IMR-90 (cell line): ENCODE results near the gene RNF141. TPM values are rescaled to one million over a fixed set of nuclear protein-coding genes. Genes with fewer than 3 reads are reported as not detected.

Experiments
- ATAC-seq: fragments of 200-7000 bp; cut with Tn5 transposase; 2 replicates; pipeline ENCODE4 v1.9.1; 2020; ENCODE audit warnings: low read depth, mild to moderate bottlenecking, moderate library complexity
- BruUV-seq: library from RNA; stranded (reverse); fragments of 400-500 nt; replicated peaks from 2 replicates; lab custom pipeline; 2021; lab: Mats Ljungman, UMichigan
- CTCF ChIA-PET: fragments of 300-600 bp; formaldehyde crosslinking; extraction: SDS; loops from one replicate; lab custom pipeline; 2021; ENCODE audit warnings: antibody characterized with exemption; lab: Yijun Ruan, JAX
- POLR2A ChIA-PET: fragments of 300-600 bp; sonication (Branson Sonifier 250); formaldehyde crosslinking; loops from one replicate; lab custom pipeline; 2022; ENCODE audit warnings: antibody characterized with exemption; ENCODE audit not compliant: unreplicated experiment; lab: Charles Lee
- DNase-seq: peaks from one replicate; pipeline ENCODE4 v3.0.0; 2013
- H2AFZ ChIP-seq: replicated peaks from 2 replicates; pipeline ENCODE3; 2013; ENCODE audit warnings: low read length, mild to moderate bottlenecking; ENCODE audit not compliant: poor library complexity
- H2AK5ac ChIP-seq: 2 replicates; pipeline ENCODE4 v1.6.1; 2013; ENCODE audit warnings: low read depth, low read length, inconsistent platforms
- H2AK9ac ChIP-seq: replicated peaks from 2 replicates; pipeline ENCODE3; 2013; ENCODE audit warnings: mild to moderate bottlenecking, low read depth, low read length, moderate library complexity; ENCODE audit not compliant: poor library complexity
- H2BK120ac ChIP-seq: 2 replicates; pipeline ENCODE4 v1.6.1; 2013; ENCODE audit warnings: low read depth, low read length, inconsistent platforms
- H2BK15ac ChIP-seq: 3 replicates; pipeline ENCODE4 v1.6.1; 2013; ENCODE audit warnings: low read depth, low read length, inconsistent platforms
- H2BK20ac ChIP-seq: 2 replicates; pipeline ENCODE4 v1.6.1; 2013; ENCODE audit warnings: low read depth, mild to moderate bottlenecking, inconsistent platforms, low read length, moderate library complexity
- H2BK5ac ChIP-seq: 2 replicates; pipeline ENCODE4 v1.6.1; 2013; ENCODE audit warnings: mild to moderate bottlenecking, low read depth, low read length, inconsistent platforms; ENCODE audit not compliant: poor library complexity, severe bottlenecking
- H3K14ac ChIP-seq: replicated peaks from 2 replicates; pipeline ENCODE4 v1.6.1; 2013; ENCODE audit warnings: low read depth, low read length, inconsistent platforms
- H3K18ac ChIP-seq: 2 replicates; pipeline ENCODE4 v1.6.1; 2013; ENCODE audit warnings: low read depth, low read length, control low read depth
- H3K23ac ChIP-seq: 2 replicates; pipeline ENCODE4 v1.6.1; 2013; ENCODE audit warnings: low read depth, low read length, inconsistent platforms
- H3K27ac ChIP-seq: 2 replicates; pipeline ENCODE4 v1.5.1; 2013; ENCODE audit warnings: mild to moderate bottlenecking, control low read depth, low read length; ENCODE audit not compliant: insufficient read depth
- H3K27me3 ChIP-seq: 2 replicates; pipeline ENCODE4 v1.6.1; 2013; ENCODE audit warnings: low read length; ENCODE audit not compliant: control insufficient read depth, insufficient read depth
- H3K36me3 ChIP-seq: 2 replicates; pipeline ENCODE4 v1.6.1; 2013; ENCODE audit warnings: low read length, mixed read lengths; ENCODE audit not compliant: control insufficient read depth, insufficient read depth
- H3K4ac ChIP-seq: 2 replicates; pipeline ENCODE4 v1.6.1; 2013; ENCODE audit warnings: low read depth, low read length, inconsistent platforms
- H3K4me1 ChIP-seq: 2 replicates; pipeline ENCODE4 v1.6.1; 2013; ENCODE audit warnings: low read length, mixed read lengths; ENCODE audit not compliant: control insufficient read depth, insufficient read depth
- H3K4me2 ChIP-seq: 2 replicates; pipeline ENCODE4 v1.6.1; 2013; ENCODE audit warnings: low read depth, mild to moderate bottlenecking, control low read depth, low read length, moderate library complexity
- H3K4me3 ChIP-seq: 2 replicates; pipeline ENCODE4 v1.5.1; 2013; ENCODE audit warnings: low read depth, mild to moderate bottlenecking, control low read depth, low read length, moderate library complexity; ENCODE audit not compliant: insufficient read depth
- H3K56ac ChIP-seq: 2 replicates; pipeline ENCODE4 v1.6.1; 2013; ENCODE audit warnings: low read length, inconsistent platforms; ENCODE audit not compliant: insufficient read depth; ENCODE audit errors: extremely low read depth
- H3K79me1 ChIP-seq, 2 experiments: 2 replicates each; pipeline ENCODE4 v1.6.1; 2013; ENCODE audit warnings: low read length in 2 of 2, inconsistent platforms in 1 of 2, low read depth in 1 of 2
- H3K9ac ChIP-seq: 2 replicates; pipeline ENCODE4 v1.6.1; 2013; ENCODE audit warnings: low read depth, low read length, control low read depth
- H3K9me1 ChIP-seq: 2 replicates; pipeline ENCODE4 v1.6.1; 2013; ENCODE audit warnings: low read length, inconsistent platforms; ENCODE audit not compliant: insufficient read depth
- H3K9me3 ChIP-seq: 2 replicates; pipeline ENCODE4 v1.6.1; 2013; ENCODE audit warnings: low read length; ENCODE audit not compliant: control insufficient read depth, insufficient read depth
- H4K20me1 ChIP-seq: 2 replicates; pipeline ENCODE4 v1.6.1; 2013; ENCODE audit warnings: low read length, inconsistent platforms; ENCODE audit not compliant: insufficient read depth
- H4K5ac ChIP-seq: 2 replicates; pipeline ENCODE4 v1.6.1; 2013; ENCODE audit warnings: mild to moderate bottlenecking, low read depth, low read length, control low read depth
- H4K8ac ChIP-seq, 2 experiments: 2 replicates each; pipeline ENCODE4 v1.6.1; 2013; ENCODE audit warnings: low read depth in 2 of 2, low read length in 2 of 2, control low read depth in 1 of 2, inconsistent platforms in 1 of 2
- H4K91ac ChIP-seq: 2 replicates; pipeline ENCODE4 v1.6.1; 2013; ENCODE audit warnings: low read depth, low read length, inconsistent platforms; ENCODE audit not compliant: insufficient read depth
- BHLHE40 ChIP-seq: fragments of 150-350 bp; IDR thresholded peaks from 2 replicates; pipeline ENCODE4 v1.6.1; 2016; ENCODE audit warnings: mild to moderate bottlenecking, low read depth, low read length
- CEBPB ChIP-seq: IDR thresholded peaks from 2 replicates; pipeline ENCODE4 v1.6.1; 2012; ENCODE audit warnings: low read depth, low read length, improper control_type of control experiment
- CHD1 ChIP-seq: IDR thresholded peaks from 2 replicates; pipeline ENCODE4 v1.6.1; 2012; ENCODE audit warnings: low read depth, low read length, improper control_type of control experiment
- CTCF ChIP-seq: conservative IDR thresholded peaks from 2 replicates; pipeline ENCODE4 v1.5.1; 2012; ENCODE audit warnings: mild to moderate bottlenecking, low read depth, low read length, improper control_type of control experiment
- ELK1 ChIP-seq: fragments of 150-350 bp; IDR thresholded peaks from 2 replicates; pipeline ENCODE4 v1.6.1; 2016; ENCODE audit warnings: low read depth, mild to moderate bottlenecking, low read length, moderate library complexity, borderline replicate concordance
- FOS ChIP-seq: fragments of 150-350 bp; IDR thresholded peaks from 2 replicates; pipeline ENCODE4 v1.6.1; 2016; ENCODE audit warnings: low read depth, low read length
- MAFK ChIP-seq: IDR thresholded peaks from 2 replicates; pipeline ENCODE4 v1.6.1; 2012; ENCODE audit warnings: low read depth, low read length, improper control_type of control experiment
- MAZ ChIP-seq: IDR thresholded peaks from 2 replicates; pipeline ENCODE4 v1.6.1; 2012; ENCODE audit warnings: low read depth, mild to moderate bottlenecking, low read length, improper control_type of control experiment, moderate library complexity, borderline replicate concordance
- MXI1 ChIP-seq: IDR thresholded peaks from 2 replicates; pipeline ENCODE4 v1.6.1; 2012; ENCODE audit warnings: low read depth, mild to moderate bottlenecking, low read length, moderate library complexity, borderline replicate concordance
- NFE2L2 ChIP-seq: fragments of 150-350 bp; IDR thresholded peaks from 2 replicates; pipeline ENCODE4 v1.6.1; 2016; ENCODE audit warnings: low read depth, mild to moderate bottlenecking, low read length
- POLR2A ChIP-seq: IDR thresholded peaks from 2 replicates; pipeline ENCODE4 v1.6.1; 2012; ENCODE audit warnings: mild to moderate bottlenecking, low read depth, low read length
- RAD21 ChIP-seq: IDR thresholded peaks from 2 replicates; pipeline ENCODE4 v1.6.1; 2012; ENCODE audit warnings: low read length, improper control_type of control experiment
- RCOR1 ChIP-seq: IDR thresholded peaks from 2 replicates; pipeline ENCODE4 v1.6.1; 2012; ENCODE audit warnings: mild to moderate bottlenecking, low read length, improper control_type of control experiment; ENCODE audit not compliant: insufficient replicate concordance
- RFX5 ChIP-seq: IDR thresholded peaks from 2 replicates; pipeline ENCODE4 v1.8.0; 2012; ENCODE audit warnings: low read depth, mild to moderate bottlenecking, low read length, moderate library complexity
- SMC3 ChIP-seq: fragments of 150-350 bp; IDR thresholded peaks from 2 replicates; pipeline ENCODE4 v1.6.1; 2016; ENCODE audit warnings: low read depth, mild to moderate bottlenecking, antibody characterized with exemption, low read length, moderate library complexity
- USF2 ChIP-seq: fragments of 150-350 bp; IDR thresholded peaks from 2 replicates; pipeline ENCODE4 v1.6.1; 2017; ENCODE audit warnings: mild to moderate bottlenecking, antibody characterized with exemption, low read length, low read depth
- WGBS, 2 experiments: methylation state at CpG; one replicate each; pipeline versions ENCODE4 v1.1.5 to v1.1.7; 2013; ENCODE audit warnings: missing lambda C conversion rate in 2 of 2; ENCODE audit not compliant: insufficient read length in 1 of 2; ENCODE audit errors: extremely low coverage in 2 of 2; 5-methylcytosine and 5-hydroxymethylcytosine counted together
- dilution Hi-C: fragments of 300-500 bp; cut with HindIII; formaldehyde crosslinking; loops from one replicate; pipeline ENCODE4 v1.14.3; 2018; ENCODE audit warnings: low sequenced_read_pairs; ENCODE audit not compliant: unreplicated experiment
- in situ Hi-C: fragments of 300-500 bp; cut with MboI; formaldehyde crosslinking; loops from 3 replicates; pipeline ENCODE4 v1.14.3; 2019; ENCODE audit warnings: low sequenced_read_pairs, inconsistent platforms, mixed read lengths
- intact Hi-C: fragments of 100-400 bp; cut with micrococcal nuclease; formaldehyde crosslinking; loops from 2 replicates; pipeline ENCODE4 v1.10.0; 2022
- polyA plus RNA-seq, 3 experiments: library from polyadenylated mRNA; depleted of rRNA; stranded (reverse); fragments of >200 nt; gene quantifications; 2 replicates each; pipeline ENCODE4 v1.2.3, GENCODE V29; 2012; ENCODE audit warnings: low replicate concordance in 1 of 3
- total RNA-seq: library from RNA; depleted of rRNA; stranded (reverse); fragments of >200 nt; gene quantifications from 2 replicates; pipeline ENCODE4 v1.2.3, GENCODE V29; 2012

RNF141 gene
- total and polyA plus RNA-seq, 2 of the 4 experiments (the other 2 are of a cell fraction), result 13.8 to 18.6 TPM

- H3K9ac ChIP-seq, result no peak overlapping the region
- no peak overlapping the region for H4K5ac ChIP-seq
- no peak overlapping the region for H2AFZ ChIP-seq
- no TSS peak for BruUV-seq
- peaks cover 10 to 20% of the 10 kb centered on the region in 2 experiments for H3K79me1 ChIP-seq
- H3K56ac ChIP-seq, result no peak overlapping the region
- H3K14ac ChIP-seq, result no peak overlapping the region
- no peak overlapping the region for H3K27ac ChIP-seq
- in situ Hi-C loops, result no loop called here
- WGBS, 2 experiments, result no CpG with 5 or more reads among the region's 2 CpGs
- H4K91ac ChIP-seq, result no peak overlapping the region
- ChIA-PET POLR2A (no interaction called here), CTCF (interaction anchor here (0.7 kb wide), 1 partner anchor 8 kb away, joined by 3 read pairs; the partner anchor contains the start of gene RNF141)
- no peak overlapping the region; the same call in 1 of the 2 replicates for H3K18ac ChIP-seq
- H3K9me3 ChIP-seq, result no peaks in the 10 kb centered on the region
- no peak for DNase-seq
- H3K23ac ChIP-seq, result no peak overlapping the region
- TF ChIP-seq CEBPB (no peak), SMC3 (no peak), MXI1 (no peak), MAZ (no peak), RCOR1 (no peak), POLR2A (no peak), CTCF (no peak), BHLHE40 (no peak), RFX5 (no peak), MAFK (no peak), CHD1 (no peak), FOS (no peak), USF2 (no peak), NFE2L2 (no peak), RAD21 (no peak), ELK1 (no peak)
- H3K9me1 ChIP-seq, result no peaks in the 10 kb centered on the region; the same call in none of the 2 replicates
- no peaks in the 10 kb centered on the region for H3K27me3 ChIP-seq
- H4K20me1 ChIP-seq, result no peaks in the 10 kb centered on the region
- H3K4me2 ChIP-seq, result no peak overlapping the region
- no peak overlapping the region for H2AK5ac ChIP-seq
- H2BK15ac ChIP-seq, result 0 out of 3 replicates have a peak overlapping the region, but pooled peaks have one; percentile 55
- no peak overlapping the region for H3K4ac ChIP-seq
- intact Hi-C loops, result no loop called here
- peaks cover 4% of the 10 kb centered on the region for H3K36me3 ChIP-seq
- H3K4me1 ChIP-seq, result peaks cover 7% of the 10 kb centered on the region; the same call in 1 of the 2 replicates
- no peak overlapping the region for H2BK5ac ChIP-seq
- H2BK120ac ChIP-seq, result no peak overlapping the region
- no peak overlapping the region for H2BK20ac ChIP-seq
- H2AK9ac ChIP-seq, result no peak overlapping the region
- dilution Hi-C loops, result no loop called here
- no peak overlapping the region for H3K4me3 ChIP-seq
- no peak overlapping the region for H4K8ac ChIP-seq
- no peak for ATAC-seq
These were observed 8.5 kb downstream of the RNF141 start for GRCh38 chr11:10532526-10532925.
